ENCODE measurements around the gene DDX10.

- TF ChIP-seq EZH2 (IDR thresholded peaks at IDR 0.05): no peak
- TF ChIP-seq POLR2AphosphoS5 (IDR thresholded peaks at IDR 0.05; ENCODE audit: borderline replicate concordance, low read depth, low read length): no peak
- no peak for TF ChIP-seq FOXP2 (optimal IDR thresholded peaks at IDR 0.05; ENCODE audit: control extremely low read depth, extremely low read length, insufficient read depth)
These were observed 36.5 kb upstream of the DDX10 start for GRCh38 chr11:108628326-108628725.
